GM12864 (cell line): ENCODE data around the gene DBH.

ENCODE experiments used
- DNase-seq: peaks from one replicate; pipeline ENCODE4 v3.0.0-alpha.2; 2011; ENCODE audit warnings: low read depth
- H3K4me3 ChIP-seq: 2 replicates; pipeline ENCODE4 v1.5.1; 2011; ENCODE audit warnings: mild to moderate bottlenecking, low read depth, low read length, control low read depth
- TF ChIP-seq, protein P1 (sequence below): IDR thresholded peaks from 2 replicates; pipeline ENCODE4 v1.5.1; 2011; ENCODE audit warnings: low read depth, mild to moderate bottlenecking, moderate library complexity, low read length, control low read depth, inconsistent platforms; ENCODE audit errors: missing control alignments

DBH gene

GRCh38 chr9:133684121-133684935 is 48.2 kb downstream of the DBH start:
- TF ChIP-seq, protein P1, sequence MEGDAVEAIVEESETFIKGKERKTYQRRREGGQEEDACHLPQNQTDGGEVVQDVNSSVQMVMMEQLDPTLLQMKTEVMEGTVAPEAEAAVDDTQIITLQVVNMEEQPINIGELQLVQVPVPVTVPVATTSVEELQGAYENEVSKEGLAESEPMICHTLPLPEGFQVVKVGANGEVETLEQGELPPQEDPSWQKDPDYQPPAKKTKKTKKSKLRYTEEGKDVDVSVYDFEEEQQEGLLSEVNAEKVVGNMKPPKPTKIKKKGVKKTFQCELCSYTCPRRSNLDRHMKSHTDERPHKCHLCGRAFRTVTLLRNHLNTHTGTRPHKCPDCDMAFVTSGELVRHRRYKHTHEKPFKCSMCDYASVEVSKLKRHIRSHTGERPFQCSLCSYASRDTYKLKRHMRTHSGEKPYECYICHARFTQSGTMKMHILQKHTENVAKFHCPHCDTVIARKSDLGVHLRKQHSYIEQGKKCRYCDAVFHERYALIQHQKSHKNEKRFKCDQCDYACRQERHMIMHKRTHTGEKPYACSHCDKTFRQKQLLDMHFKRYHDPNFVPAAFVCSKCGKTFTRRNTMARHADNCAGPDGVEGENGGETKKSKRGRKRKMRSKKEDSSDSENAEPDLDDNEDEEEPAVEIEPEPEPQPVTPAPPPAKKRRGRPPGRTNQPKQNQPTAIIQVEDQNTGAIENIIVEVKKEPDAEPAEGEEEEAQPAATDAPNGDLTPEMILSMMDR: no peak
- DNase-seq: no peak
- H3K4me3 ChIP-seq: no peak overlapping the region

- TF ChIP-seq, protein P1: no peak
- no peak overlapping the region for H3K4me3 ChIP-seq
- no peak for DNase-seq
Measured at GRCh38 chr9:133684936-133685361, 48.8 kb downstream of the DBH start.

DNA sequence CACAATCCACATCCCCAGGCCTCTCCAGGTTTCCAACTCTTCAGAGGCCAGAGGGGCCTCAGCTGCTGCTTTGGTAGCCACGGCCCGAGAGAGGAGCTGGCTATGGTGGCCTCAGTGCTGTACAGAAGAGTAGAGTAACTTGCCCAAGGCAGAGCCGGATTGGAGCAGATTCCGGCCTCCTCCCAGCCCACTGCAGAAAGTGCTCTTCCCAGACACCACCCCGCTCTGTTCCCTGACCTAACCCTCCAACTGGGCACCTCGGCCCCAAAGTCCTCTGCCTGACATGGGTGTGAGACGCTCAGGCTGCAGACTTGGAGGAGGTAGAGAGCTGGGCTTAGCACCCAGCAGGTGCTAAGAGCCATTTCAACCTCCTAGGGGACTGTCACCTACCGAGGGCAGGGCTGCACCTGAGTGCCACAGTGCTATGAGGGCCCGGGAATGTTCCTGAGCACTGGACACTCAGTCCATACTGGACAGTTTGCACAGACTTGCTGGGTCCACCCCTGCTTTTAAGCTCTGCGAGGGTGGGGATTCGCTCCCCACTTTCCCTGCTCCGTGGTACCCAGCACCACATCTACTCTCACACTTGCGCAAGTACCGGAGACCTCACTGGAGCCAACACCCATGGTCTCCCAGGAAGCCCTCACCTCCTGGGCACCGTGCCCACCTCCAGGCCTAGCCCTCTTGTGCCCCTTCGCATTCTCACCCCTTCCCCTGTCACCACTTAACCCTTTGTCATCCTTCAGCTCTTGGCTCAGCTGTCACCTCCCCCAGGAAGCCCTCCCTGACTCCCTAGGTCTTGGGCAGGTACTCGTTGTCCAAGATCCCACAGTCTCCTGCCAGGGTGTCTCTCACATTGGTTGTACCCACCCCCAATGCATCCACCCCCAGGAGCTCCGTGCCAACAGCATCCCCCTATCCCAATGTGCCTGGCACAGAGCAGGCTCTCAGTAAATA is 49.8 kb downstream of the DBH start:
- no peak overlapping the region for H3K4me3 ChIP-seq
- TF ChIP-seq, protein P1: no peak
- DNase-seq: no peak

- TF ChIP-seq, protein P1: no peak
- no peak for DNase-seq
- H3K4me3 ChIP-seq: no peak overlapping the region
Measured at GRCh38 chr9:133686642-133687575, 50.7 kb downstream of the DBH start.

DNA sequence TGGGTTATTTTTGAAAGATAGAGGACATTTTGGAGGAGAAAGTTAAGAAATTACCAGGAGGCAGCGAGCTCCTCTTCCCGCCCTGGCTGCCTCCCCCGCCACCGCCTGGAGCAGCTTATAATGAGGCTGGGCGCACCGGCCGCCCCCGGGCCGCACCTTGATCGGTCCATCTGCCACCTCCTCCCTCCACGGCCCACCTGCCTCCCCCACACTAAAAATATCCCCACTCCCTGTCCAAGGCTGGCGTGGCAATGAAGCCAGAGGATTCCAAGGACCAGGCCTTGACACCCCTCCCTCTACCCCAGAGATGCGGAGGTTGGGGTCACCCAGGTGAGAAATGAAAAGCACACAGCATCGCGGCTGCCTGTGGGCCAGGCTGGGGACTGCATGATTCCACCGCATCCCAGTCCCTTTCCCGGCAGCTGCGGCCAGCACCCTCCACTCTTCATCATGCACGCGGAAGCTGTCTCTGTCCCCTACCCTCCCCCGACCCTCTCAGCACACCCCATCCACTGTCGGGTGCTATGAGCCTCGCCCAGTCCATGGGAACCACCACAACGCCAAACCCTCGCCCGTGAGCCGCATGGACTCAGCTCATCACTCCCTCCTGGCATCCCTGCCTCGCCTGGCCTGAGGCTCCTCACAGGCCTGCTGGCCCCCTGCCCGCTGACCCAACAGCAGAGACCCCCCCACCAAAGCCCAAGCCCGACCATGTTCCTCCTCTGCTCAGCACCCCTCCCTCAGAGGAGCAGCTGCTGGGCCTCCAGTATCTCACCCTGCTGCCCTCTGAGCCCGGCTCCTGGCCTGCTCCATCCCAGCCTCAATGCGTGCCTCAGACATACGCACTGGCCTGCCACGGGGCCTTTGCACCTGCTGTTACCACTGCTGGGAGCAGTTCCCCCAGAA is 51.9 kb downstream of the DBH start:
- TF ChIP-seq, protein P1: no peak
- H3K4me3 ChIP-seq: no peak overlapping the region
- no peak for DNase-seq
